ENCODE results near the gene ZNF22.
A peak's percentile ranks its signal among the peaks of the same experiment; 100 is the strongest.

The ZNF22 gene

DNA sequence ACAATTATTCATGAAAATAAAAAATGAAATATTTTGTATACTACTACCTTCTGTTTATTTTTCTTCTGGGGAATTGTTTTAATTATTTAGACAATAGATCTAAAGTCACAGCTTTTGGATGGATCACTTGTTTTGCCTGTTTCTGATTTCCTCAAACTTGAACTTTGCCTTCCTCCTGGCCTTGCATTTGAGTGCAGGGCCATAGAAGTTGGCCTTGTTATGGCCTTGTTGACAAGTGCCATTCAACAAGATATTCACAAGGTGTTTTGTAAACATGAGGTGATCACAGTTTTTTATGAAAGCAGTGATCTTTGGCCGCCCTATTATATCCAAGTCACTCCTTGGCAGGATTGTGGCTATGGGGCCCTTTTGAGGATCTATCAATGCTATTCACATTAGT, 4.6 kb downstream of the ZNF22 start:
- TF ChIP-seq, protein P1, sequence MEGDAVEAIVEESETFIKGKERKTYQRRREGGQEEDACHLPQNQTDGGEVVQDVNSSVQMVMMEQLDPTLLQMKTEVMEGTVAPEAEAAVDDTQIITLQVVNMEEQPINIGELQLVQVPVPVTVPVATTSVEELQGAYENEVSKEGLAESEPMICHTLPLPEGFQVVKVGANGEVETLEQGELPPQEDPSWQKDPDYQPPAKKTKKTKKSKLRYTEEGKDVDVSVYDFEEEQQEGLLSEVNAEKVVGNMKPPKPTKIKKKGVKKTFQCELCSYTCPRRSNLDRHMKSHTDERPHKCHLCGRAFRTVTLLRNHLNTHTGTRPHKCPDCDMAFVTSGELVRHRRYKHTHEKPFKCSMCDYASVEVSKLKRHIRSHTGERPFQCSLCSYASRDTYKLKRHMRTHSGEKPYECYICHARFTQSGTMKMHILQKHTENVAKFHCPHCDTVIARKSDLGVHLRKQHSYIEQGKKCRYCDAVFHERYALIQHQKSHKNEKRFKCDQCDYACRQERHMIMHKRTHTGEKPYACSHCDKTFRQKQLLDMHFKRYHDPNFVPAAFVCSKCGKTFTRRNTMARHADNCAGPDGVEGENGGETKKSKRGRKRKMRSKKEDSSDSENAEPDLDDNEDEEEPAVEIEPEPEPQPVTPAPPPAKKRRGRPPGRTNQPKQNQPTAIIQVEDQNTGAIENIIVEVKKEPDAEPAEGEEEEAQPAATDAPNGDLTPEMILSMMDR (IDR thresholded peaks at IDR 0.05) = no peak

DNA sequence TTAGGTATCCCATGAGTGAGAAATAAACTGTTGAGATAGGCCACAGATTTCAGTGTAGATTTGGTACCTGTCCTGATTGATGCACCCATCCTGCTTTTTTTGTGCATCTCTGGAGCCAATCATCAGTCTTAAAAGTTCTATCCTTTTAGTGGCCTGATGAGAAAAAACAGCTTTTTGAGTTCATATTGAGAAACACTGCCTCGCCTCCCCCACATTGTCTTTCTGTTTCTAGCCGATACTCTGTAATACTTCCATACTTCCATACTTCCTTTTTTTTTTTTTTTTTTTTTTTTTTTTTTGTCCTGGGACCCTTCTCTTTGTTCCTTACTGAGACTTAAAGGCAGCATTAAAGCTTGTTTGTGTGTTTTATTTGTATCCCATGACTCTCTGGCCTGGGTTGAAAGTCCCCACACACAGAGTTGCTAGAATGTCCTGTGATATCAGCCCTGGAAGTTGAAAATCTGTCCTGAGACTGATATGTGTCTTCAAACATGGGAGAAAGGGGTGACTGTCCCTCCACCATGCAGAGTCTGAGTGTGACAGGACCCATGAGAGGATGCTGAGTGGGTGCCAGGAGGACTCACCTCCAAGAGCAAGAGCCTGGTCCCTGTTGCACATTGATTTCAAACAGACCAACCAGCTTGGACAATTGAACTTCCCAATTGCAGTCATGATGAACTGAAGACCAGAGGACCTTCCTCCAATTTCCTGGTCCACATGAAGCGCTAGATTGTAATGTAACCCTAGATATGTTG, 5.7 kb downstream of the ZNF22 start:
- TF ChIP-seq, protein P1 (IDR thresholded peaks at IDR 0.05) = no peak

DNA sequence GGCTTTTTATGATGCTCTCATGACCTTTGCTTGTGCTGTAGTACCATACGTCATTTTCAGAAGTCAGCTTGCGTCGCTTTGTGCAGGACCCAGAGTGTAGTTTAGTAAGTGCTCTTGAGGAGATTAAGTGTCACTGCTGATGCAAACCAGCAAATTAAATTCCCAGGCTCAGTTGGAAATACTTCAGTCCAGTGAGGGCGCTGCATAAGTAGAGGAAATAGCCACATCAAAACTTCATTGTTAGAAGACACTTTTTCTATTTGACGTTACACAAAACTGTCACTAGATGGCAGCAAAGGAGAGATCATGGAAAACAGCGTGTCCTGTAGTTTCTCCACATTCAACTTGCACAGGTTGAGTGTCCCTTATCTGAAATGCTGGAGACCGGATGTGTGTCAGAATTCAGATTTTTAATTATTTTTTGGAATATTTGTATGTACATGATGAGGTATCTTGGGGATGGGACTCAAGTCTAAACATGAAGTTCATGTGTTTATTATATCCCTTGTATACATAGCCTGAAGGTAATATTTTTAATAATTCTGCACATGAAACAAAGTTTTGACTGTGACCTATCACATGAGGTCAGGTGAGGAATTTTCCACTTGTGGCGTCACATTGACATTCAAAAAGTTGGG, 7.9 kb downstream of the ZNF22 start:
- TF ChIP-seq, protein P1 (IDR thresholded peaks at IDR 0.05) = peak; percentile 89

DNA sequence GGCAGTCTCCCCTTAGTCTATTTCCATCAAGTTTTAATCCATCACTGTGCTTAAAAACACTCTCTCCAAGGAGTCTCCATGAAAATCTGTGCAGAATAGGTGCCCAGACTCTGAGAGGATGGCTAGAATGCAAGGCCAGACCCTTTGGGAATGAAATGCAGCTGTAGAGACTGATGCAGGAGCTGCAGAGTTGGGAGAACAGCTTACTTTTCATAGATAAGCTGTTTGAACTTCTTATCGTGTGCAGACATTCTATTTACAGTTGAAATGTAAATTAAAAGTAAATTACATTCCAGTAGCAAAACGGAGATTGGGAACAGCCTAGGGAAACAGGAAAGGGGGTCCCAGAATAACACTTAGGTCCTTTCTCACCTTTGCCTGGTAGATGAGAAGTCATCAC, 14.9 kb downstream of the ZNF22 start:
- TF ChIP-seq, protein P1 (IDR thresholded peaks at IDR 0.05) = no peak

DNA sequence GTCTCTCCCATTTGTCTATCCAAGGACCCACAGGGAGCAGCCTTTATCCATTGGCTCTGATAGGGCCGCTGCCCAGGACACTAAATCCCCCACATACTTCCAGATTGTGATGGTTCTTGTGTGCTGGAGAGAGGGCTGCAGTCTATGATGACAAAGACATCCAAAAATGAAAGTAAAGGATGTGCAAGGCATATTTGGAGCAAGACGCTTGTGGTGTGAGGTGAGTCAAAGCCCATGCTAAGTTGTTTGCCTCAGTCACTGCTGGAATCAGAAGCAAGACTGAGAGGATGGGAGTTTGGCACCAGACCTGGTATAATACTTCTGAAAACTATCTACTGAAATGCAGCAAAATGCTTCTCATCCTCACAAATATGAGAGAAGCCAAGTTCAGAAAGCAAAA, 22.7 kb downstream of the ZNF22 start:
- TF ChIP-seq, protein P1 (IDR thresholded peaks at IDR 0.05) = no peak

DNA sequence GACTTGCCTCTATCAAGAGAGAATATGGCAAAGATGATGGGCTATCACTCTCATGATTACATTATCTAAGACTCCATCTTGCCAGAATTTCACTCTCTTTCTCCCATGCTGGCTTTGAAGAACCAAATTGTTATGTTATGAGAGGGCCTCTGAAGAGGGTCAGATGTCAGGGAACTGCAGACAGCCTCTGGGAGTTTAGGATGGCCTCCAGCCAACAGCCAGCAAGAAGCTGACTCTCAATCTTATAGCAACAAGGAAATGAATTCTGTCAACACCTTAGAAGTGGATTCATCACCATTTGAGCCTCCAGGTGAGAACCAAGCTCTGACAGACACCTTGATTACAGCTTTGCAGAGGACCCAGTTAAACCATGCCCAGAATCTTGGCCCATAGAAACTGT, 33.6 kb downstream of the ZNF22 start:
- TF ChIP-seq, protein P1 (IDR thresholded peaks at IDR 0.05) = no peak

DNA sequence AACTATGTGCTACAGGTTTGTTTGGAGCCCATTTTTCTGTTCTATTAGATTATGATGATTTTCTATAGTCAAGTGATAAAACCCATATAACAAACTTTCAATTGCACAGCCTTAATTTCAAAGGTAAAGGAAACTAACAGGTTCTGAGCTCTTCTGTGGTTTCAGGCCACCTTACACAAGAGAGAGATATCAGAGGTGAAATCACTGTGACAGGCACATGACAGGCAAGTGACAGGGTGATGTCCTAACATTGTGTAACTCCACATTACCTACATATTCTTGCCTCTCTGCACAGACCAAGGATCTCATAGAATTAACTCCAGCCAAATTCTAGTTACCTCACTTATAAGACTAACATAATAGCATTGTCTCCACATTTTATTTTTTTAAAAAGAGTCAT, 35.0 kb downstream of the ZNF22 start:
- TF ChIP-seq, protein P1 (IDR thresholded peaks at IDR 0.05) = no peak
